HCT116 (cell line): ENCODE data around the gene LYRM4. TPM values are rescaled to one million over a fixed set of nuclear protein-coding genes. Genes with fewer than 3 reads are reported as not detected.

Experiments
- ATAC-seq: fragments of 200-7000 bp; cut with Tn5 transposase; 2 replicates; pipeline ENCODE4 v1.9.1; 2020; ENCODE audit warnings: mild to moderate bottlenecking, moderate library complexity
- BruUV-seq: library from RNA; stranded (reverse); fragments of 400-500 nt; replicated peaks from 2 replicates; lab custom pipeline; 2021; lab: Mats Ljungman, UMichigan
- CTCF ChIA-PET: fragments of 300-600 bp; sonication (Branson Sonifier 250); formaldehyde crosslinking; loops from one replicate; lab custom pipeline; 2021; ENCODE audit warnings: antibody characterized with exemption; lab: Charles Lee
- POLR2A ChIA-PET: fragments of 300-600, 350-600 bp; sonication (Branson Sonifier 250); formaldehyde crosslinking; loops from one replicate; lab custom pipeline; 2021; ENCODE audit warnings: antibody characterized with exemption; lab: Charles Lee
- RAD21 ChIA-PET, 2 experiments: fragments of 300-600 bp; sonication (Branson Sonifier 250); formaldehyde crosslinking; loops; one replicate each; lab custom pipeline; 2023; ENCODE audit warnings: low total read pairs in 2 of 2; ENCODE audit not compliant: uncharacterized antibody in 2 of 2, unreplicated experiment in 2 of 2, low non-redundant PET in 1 of 2; lab: Charles Lee
- DNase-seq: peaks from one replicate; pipeline ENCODE4 v3.0.0-alpha.2; 2010; ENCODE audit warnings: low read depth, low spot score
- H2AFZ ChIP-seq: fragments of 200-600 bp; shearing (Covaris generic), sonication (generic); 2 replicates; pipeline ENCODE4 v1.6.1; 2017; ENCODE audit warnings: low read depth, mixed run types, mixed read lengths, antibody characterized with exemption, low read length; ENCODE audit not compliant: poor library complexity, severe bottlenecking
- H3K27ac ChIP-seq: 2 replicates; pipeline ENCODE4 v1.5.1; 2012; ENCODE audit warnings: low read depth, low read length
- H3K27me3 ChIP-seq: fragments of 200-600 bp; sonication (generic); 2 replicates; pipeline ENCODE4 v1.6.1; 2016; ENCODE audit warnings: mixed run types, low read length, mixed read lengths; ENCODE audit not compliant: insufficient read depth
- H3K36me3 ChIP-seq, 2 experiments: fragments of 200-500 bp in 1 of 2; fragments of 200-600 bp in 1 of 2; sonication (Bioruptor generic) in 1 of 2; sonication (generic) in 1 of 2; 2 replicates each; pipeline versions ENCODE4 v1.5.1 to v1.6.1; 2014 to 2016; ENCODE audit warnings: low read length in 2 of 2, inconsistent platforms in 1 of 2, mixed read lengths in 1 of 2, mixed run types in 1 of 2; ENCODE audit not compliant: insufficient read depth in 2 of 2, control insufficient read depth in 1 of 2
- H3K4me1 ChIP-seq, 2 experiments: fragments of 200-600 bp in 1 of 2; sonication (generic) in 1 of 2; 2 replicates each; pipeline versions ENCODE4 v1.5.1 to v1.6.1; 2012 to 2017; ENCODE audit warnings: low read length in 2 of 2, inconsistent platforms in 1 of 2, mild to moderate bottlenecking in 1 of 2, mixed read lengths in 1 of 2, mixed run types in 1 of 2, moderate library complexity in 1 of 2; ENCODE audit not compliant: insufficient read depth in 2 of 2, control insufficient read depth in 1 of 2
- H3K4me2 ChIP-seq: fragments of 200-600 bp; sonication (generic); 2 replicates; pipeline ENCODE4 v1.6.1; 2017; ENCODE audit warnings: mixed run types, low read length, mixed read lengths
- H3K4me3 ChIP-seq, 2 experiments: fragments of 200-600 bp in 1 of 2; sonication (generic) in 1 of 2; replicated peaks in 1 of 2; 2 replicates each; pipeline ENCODE4 v1.5.1; 2011 to 2016; ENCODE audit warnings: low read length in 2 of 2, control low read depth in 1 of 2, low read depth in 1 of 2, mild to moderate bottlenecking in 1 of 2, mixed read lengths in 1 of 2, mixed run types in 1 of 2
- H3K79me2 ChIP-seq: fragments of 200-600 bp; sonication (generic); 2 replicates; pipeline ENCODE4 v1.6.1; 2017; ENCODE audit warnings: mild to moderate bottlenecking, mixed run types, low read length, moderate library complexity, mixed read lengths; ENCODE audit not compliant: insufficient read depth
- H3K9ac ChIP-seq: fragments of 200-600 bp; sonication (generic); 2 replicates; pipeline ENCODE4 v1.6.1; 2016; ENCODE audit warnings: low read length, mixed read lengths
- H3K9me2 ChIP-seq: fragments of 200-600 bp; sonication (generic), shearing (Covaris generic); 2 replicates; pipeline ENCODE4 v1.6.1; 2017; ENCODE audit warnings: mixed run types, mild to moderate bottlenecking, moderate library complexity; ENCODE audit not compliant: insufficient read depth
- H3K9me3 ChIP-seq, 2 experiments: fragments of 200-500 bp in 1 of 2; fragments of 200-600 bp in 1 of 2; sonication (Bioruptor generic) in 1 of 2; sonication (generic) in 1 of 2; 2 replicates each; pipeline ENCODE4 v1.6.1; 2014 to 2017; ENCODE audit warnings: low read length in 2 of 2, mixed read lengths in 2 of 2, inconsistent platforms in 1 of 2, low read depth in 1 of 2, mild to moderate bottlenecking in 1 of 2, mixed run types in 1 of 2, moderate library complexity in 1 of 2; ENCODE audit not compliant: control insufficient read depth in 1 of 2, insufficient read depth in 1 of 2
- H4K20me1 ChIP-seq: fragments of 200-600 bp; sonication (generic), shearing (Covaris generic); 2 replicates; pipeline ENCODE4 v1.6.1; 2017; ENCODE audit warnings: mixed run types, mild to moderate bottlenecking, moderate library complexity; ENCODE audit not compliant: insufficient read depth
- CTCF ChIP-seq, 3 experiments: fragments of 200-600 bp in 1 of 3; sonication (generic) in 1 of 3; IDR thresholded peaks in 2 of 3; conservative IDR thresholded peaks in 1 of 3; 2 replicates each; pipeline ENCODE4 v1.5.1; 2012 to 2017; ENCODE audit warnings: low read depth in 2 of 3, low read length in 2 of 3, antibody characterized with exemption in 1 of 3, borderline replicate concordance in 1 of 3, control low read depth in 1 of 3, mild to moderate bottlenecking in 1 of 3, mixed read lengths in 1 of 3, mixed run types in 1 of 3, moderate library complexity in 1 of 3; ENCODE audit not compliant: insufficient read depth in 1 of 3
- EGR1 ChIP-seq: IDR thresholded peaks from 2 replicates; pipeline ENCODE4 v1.6.1; 2012; ENCODE audit warnings: low read depth
- EZH2 ChIP-seq: fragments of 200-600 bp; sonication (generic); IDR thresholded peaks from 2 replicates; pipeline ENCODE4 v1.6.1; 2017; ENCODE audit warnings: antibody characterized with exemption, mixed run types
- EZH2phosphoT487 ChIP-seq: fragments of 200-600 bp; IDR thresholded peaks from 2 replicates; pipeline ENCODE4 v1.6.1; 2018; ENCODE audit warnings: antibody characterized with exemption, borderline replicate concordance
- FOSL1 ChIP-seq: IDR thresholded peaks from 2 replicates; pipeline ENCODE4 v1.6.1; 2012; ENCODE audit warnings: low read depth
- JUND ChIP-seq: IDR thresholded peaks from 2 replicates; pipeline ENCODE4 v1.6.1; 2012
- POLR2A ChIP-seq: IDR thresholded peaks from 2 replicates; pipeline ENCODE4 v1.7.0; 2011; ENCODE audit warnings: borderline replicate concordance; ENCODE audit not compliant: insufficient read depth, insufficient read length; ENCODE audit errors: extremely low read depth
- RAD21 ChIP-seq: IDR thresholded peaks from 2 replicates; pipeline ENCODE4 v1.6.1; 2012; ENCODE audit warnings: low read depth, mild to moderate bottlenecking
- REST ChIP-seq: IDR thresholded peaks from 2 replicates; pipeline ENCODE4 v1.6.1; 2012; ENCODE audit warnings: low read depth
- SP1 ChIP-seq: IDR thresholded peaks from 2 replicates; pipeline ENCODE4 v1.6.1; 2012; ENCODE audit warnings: low read depth
- SRF ChIP-seq: IDR thresholded peaks from 2 replicates; pipeline ENCODE4 v1.6.1; 2012; ENCODE audit warnings: low read depth
- intact Hi-C: fragments of 100-400 bp; cut with micrococcal nuclease; formaldehyde crosslinking; loops from 2 replicates; pipeline ENCODE4 v1.10.0; 2022
- total RNA-seq: library from RNA; stranded (reverse); gene quantifications from one replicate; pipeline ENCODE4 v1.2.1, GENCODE V29; 2021; ENCODE audit not compliant: unreplicated experiment

The LYRM4 gene
- total RNA-seq, 1 experiment from 2014 or later: 30.1 TPM

GRCh38 chr6:5120011-5120410 lies 140.7 kb downstream of the LYRM4 start:
- Histone ChIP-seq H3K4me2 (no peak overlapping the region), H3K4me1 (peaks cover 5 to 8% of the 10 kb centered on the region in 2 experiments), H3K4me3 (no peak overlapping the region), H3K9me3 (no peaks in the 10 kb centered on the region), H3K36me3 (no peaks in the 10 kb centered on the region), H3K9ac (no peak overlapping the region), H3K79me2 (no peaks in the 10 kb centered on the region), H3K9me2 (no peaks in the 10 kb centered on the region), H3K27me3 (no peaks in the 10 kb centered on the region), H3K27ac (no peak overlapping the region), H2AFZ (no peak overlapping the region), H4K20me1 (no peaks in the 10 kb centered on the region)
- POLR2A ChIA-PET: no interaction called here
- RAD21 ChIA-PET: no interaction called here
- CTCF ChIA-PET: no interaction called here
- intact Hi-C loops: no loop called here
- BruUV-seq: no TSS peak
- DNase-seq (no peak), ATAC-seq (no peak)
- TF ChIP-seq EZH2phosphoT487 (no peak), SRF (no peak), JUND (no peak), FOSL1 (no peak), CTCF (IDR thresholded peaks at IDR 0.05 in 2 of 3, conservative IDR thresholded peaks at IDR 0.05 in 1 of 3; ENCODE audit: borderline replicate concordance in 1 of 3, insufficient read depth in 1 of 3, low read depth in 2 of 3, low read length in 2 of 3) (no peak), REST (no peak), RAD21 (no peak), EZH2 (no peak), SP1 (no peak), POLR2A (no peak), EGR1 (no peak)
